NT2/D1 (cell line): ENCODE results near the gene KANK2.
"Not testable (repeated sequence)": the region's sequence is repeated elsewhere in the genome, so short reads cannot be mapped to it uniquely, and the experiment has no call there.

Source experiments
- DNase-seq: peaks from one replicate; pipeline ENCODE4 v3.0.0-alpha.2; 2011; ENCODE audit warnings: low read depth, low spot score
- H3K27me3 ChIP-seq: 2 replicates; pipeline ENCODE4 v1.6.0; 2011; ENCODE audit warnings: mild to moderate bottlenecking; ENCODE audit not compliant: insufficient read length, insufficient read depth
- H3K36me3 ChIP-seq: 2 replicates; pipeline ENCODE4 v1.6.1; 2011; ENCODE audit warnings: mild to moderate bottlenecking, low read length, mixed read lengths; ENCODE audit not compliant: insufficient read depth, insufficient read length
- H3K4me1 ChIP-seq: 2 replicates; pipeline ENCODE4 v1.5.1; 2011; ENCODE audit not compliant: insufficient read depth, insufficient read length
- H3K4me3 ChIP-seq: 2 replicates; pipeline ENCODE4 v1.5.1; 2011; ENCODE audit warnings: low read depth; ENCODE audit not compliant: insufficient read length
- H3K9ac ChIP-seq: 2 replicates; pipeline ENCODE4 v1.6.0; 2011; ENCODE audit warnings: low read depth; ENCODE audit not compliant: insufficient read length
- H3K9me3 ChIP-seq: 2 replicates; pipeline ENCODE4 v1.5.1; 2011; ENCODE audit warnings: mild to moderate bottlenecking, low read length; ENCODE audit not compliant: insufficient read depth
- SUZ12 ChIP-seq: IDR thresholded peaks from 2 replicates; pipeline ENCODE4 v1.6.1; 2011; ENCODE audit not compliant: insufficient read length, insufficient read depth; ENCODE audit errors: extremely low read depth
- YY1 ChIP-seq: IDR thresholded peaks from 2 replicates; pipeline ENCODE4 v1.6.1; 2011; ENCODE audit not compliant: insufficient read length, insufficient read depth
- ZNF274 ChIP-seq: IDR thresholded peaks from 2 replicates; pipeline ENCODE4 v1.6.1; 2011; ENCODE audit warnings: mild to moderate bottlenecking, low read depth, low read length

The KANK2 gene

GRCh38 chr19:11166281-11167142, 30.8 kb downstream of the KANK2 start:
- no peak overlapping the region for H3K9ac ChIP-seq
- no peak for TF ChIP-seq SUZ12
- no peak for TF ChIP-seq YY1
- no peak for TF ChIP-seq ZNF274
- no peak for DNase-seq
- no peaks in the 10 kb centered on the region for H3K27me3 ChIP-seq
- peaks cover 55% of the 10 kb centered on the region for H3K36me3 ChIP-seq
- no peak overlapping the region for H3K4me3 ChIP-seq
- no peaks in the 10 kb centered on the region for H3K9me3 ChIP-seq
- no peaks in the 10 kb centered on the region for H3K4me1 ChIP-seq

- no peak for DNase-seq
- no peaks in the 10 kb centered on the region for H3K9me3 ChIP-seq
- H3K4me1 ChIP-seq, result no peaks in the 10 kb centered on the region
- H3K9ac ChIP-seq, result no peak overlapping the region
- H3K4me3 ChIP-seq, result no peak overlapping the region
- H3K27me3 ChIP-seq, result no peaks in the 10 kb centered on the region
- TF ChIP-seq ZNF274, result no peak
- H3K36me3 ChIP-seq, result peaks cover 49% of the 10 kb centered on the region
Measured at GRCh38 chr19:11165486-11166030, 31.8 kb downstream of the KANK2 start.

- no peak overlapping the region for H3K9ac ChIP-seq
- no peak for DNase-seq
- no peak for TF ChIP-seq YY1
- TF ChIP-seq ZNF274, result no peak
- TF ChIP-seq SUZ12, result no peak
- H3K4me1 ChIP-seq, result no peaks in the 10 kb centered on the region
- no peaks in the 10 kb centered on the region for H3K9me3 ChIP-seq
- peaks cover 43% of the 10 kb centered on the region for H3K36me3 ChIP-seq
- H3K4me3 ChIP-seq, result no peak overlapping the region
- H3K27me3 ChIP-seq, result no peaks in the 10 kb centered on the region
Measured at GRCh38 chr19:11164879-11165406, 32.4 kb downstream of the KANK2 start.

GRCh38 chr19:11164296-11164695, 33.0 kb downstream of the KANK2 start:
- Histone ChIP-seq H3K27me3 (no peaks in the 10 kb centered on the region), H3K36me3 (peaks cover 39% of the 10 kb centered on the region), H3K4me3 (no peak overlapping the region), H3K9me3 (no peaks in the 10 kb centered on the region), H3K4me1 (no peaks in the 10 kb centered on the region), H3K9ac (no peak overlapping the region)
- TF ChIP-seq ZNF274 (no peak), SUZ12 (no peak), YY1 (no peak)
- no peak for DNase-seq

GRCh38 chr19:11160440-11160768, 36.9 kb downstream of the KANK2 start:
- DNase-seq, H3K27me3 ChIP-seq, H3K4me3 ChIP-seq, H3K9ac ChIP-seq, H3K4me1 ChIP-seq, H3K9me3 ChIP-seq: not testable (repeated sequence)
- H3K36me3 ChIP-seq, result peaks cover 10% of the 10 kb centered on the region

GRCh38 chr19:11159598-11160439, 37.5 kb downstream of the KANK2 start:
- Histone ChIP-seq H3K4me1 (no peaks in the 10 kb centered on the region), H3K27me3 (no peaks in the 10 kb centered on the region), H3K36me3 (peaks cover 5% of the 10 kb centered on the region), H3K4me3 (no peak overlapping the region), H3K9me3 (no peaks in the 10 kb centered on the region), H3K9ac (no peak overlapping the region)
- no peak for DNase-seq
- no peak for TF ChIP-seq YY1

GRCh38 chr19:11155373-11156120, 41.8 kb downstream of the KANK2 start, which contains the start of gene SPC24:
TSS of gene SPC24 (minus strand) at chr19:11155782. CDS start at chr19:11155776, 6 bp downstream.
- Histone ChIP-seq H3K4me3 (peak within 1 kb of the TSS; percentile 97), H3K9me3 (no peaks in the 10 kb centered on the region), H3K4me1 (peaks cover 10% of the 10 kb centered on the region), H3K9ac (peak within 1 kb of the TSS; percentile 97), H3K36me3 (peaks cover 22% of the 10 kb centered on the region), H3K27me3 (no peaks in the 10 kb centered on the region)
- peak; percentile 74 for TF ChIP-seq YY1
- no peak for TF ChIP-seq SUZ12
- peak; percentile 98 for DNase-seq
